HG02759 (cell line): ENCODE results near the gene PCNX3.

Experiments
- ATAC-seq: cut with Tn5 transposase; IDR thresholded peaks from one replicate; pipeline ENCODE4 v1.9.1; 2021; ENCODE audit warnings: mild to moderate bottlenecking, moderate library complexity; ENCODE audit not compliant: unreplicated experiment

PCNX3 gene

GRCh38 chr11:65617990-65618751, 2.6 kb downstream of the PCNX3 start:
- no peak for ATAC-seq

- no peak for ATAC-seq
Observed at GRCh38 chr11:65618763-65619162, 3.2 kb downstream of the PCNX3 start.

GRCh38 chr11:65619281-65619928, 3.8 kb downstream of the PCNX3 start:
- ATAC-seq: no peak

- no peak for ATAC-seq
Observed at GRCh38 chr11:65620666-65621065, 5.1 kb downstream of the PCNX3 start.

- no peak for ATAC-seq
Observed at GRCh38 chr11:65621460-65621859, 5.9 kb downstream of the PCNX3 start.

GRCh38 chr11:65622011-65622410, 6.4 kb downstream of the PCNX3 start:
- ATAC-seq: no peak

- ATAC-seq: no peak
Observed at GRCh38 chr11:65623177-65623576, 7.6 kb downstream of the PCNX3 start.

GRCh38 chr11:65623852-65624616, 8.5 kb downstream of the PCNX3 start:
- ATAC-seq: no peak

- no peak for ATAC-seq
Observed at GRCh38 chr11:65624931-65625627, 9.5 kb downstream of the PCNX3 start.

GRCh38 chr11:65625628-65626342, 10.2 kb downstream of the PCNX3 start:
- ATAC-seq: no peak

- no peak for ATAC-seq
Observed at GRCh38 chr11:65627202-65627601, 11.6 kb downstream of the PCNX3 start.

GRCh38 chr11:65629579-65629978, 14.0 kb downstream of the PCNX3 start:
- ATAC-seq: no peak

- no peak for ATAC-seq
Observed at GRCh38 chr11:65630215-65630614, 14.6 kb downstream of the PCNX3 start.

- no peak for ATAC-seq
Observed at GRCh38 chr11:65633390-65634108, 18.0 kb downstream of the PCNX3 start.

- no peak for ATAC-seq
Observed at GRCh38 chr11:65634109-65634436, 18.5 kb downstream of the PCNX3 start.

- no peak for ATAC-seq
Observed at GRCh38 chr11:65634440-65634839, 18.9 kb downstream of the PCNX3 start.

- no peak for ATAC-seq
Observed at GRCh38 chr11:65634905-65635731, 19.5 kb downstream of the PCNX3 start.

- no peak for ATAC-seq
Observed at GRCh38 chr11:65636108-65637031, 20.8 kb downstream of the PCNX3 start.
